COLO829 (cell line): Measurements from ENCODE around the gene SERTAD1.
A peak's percentile ranks its signal among the peaks of the same experiment; 100 is the strongest.

Source experiments
- DNase-seq: peaks from one replicate; pipeline ENCODE4 v3.0.0; 2012; ENCODE audit warnings: low spot score

SERTAD1 gene

GRCh38 chr19:40400559-40400958, 25.2 kb downstream of the SERTAD1 start:
- DNase-seq: no peak

DNA sequence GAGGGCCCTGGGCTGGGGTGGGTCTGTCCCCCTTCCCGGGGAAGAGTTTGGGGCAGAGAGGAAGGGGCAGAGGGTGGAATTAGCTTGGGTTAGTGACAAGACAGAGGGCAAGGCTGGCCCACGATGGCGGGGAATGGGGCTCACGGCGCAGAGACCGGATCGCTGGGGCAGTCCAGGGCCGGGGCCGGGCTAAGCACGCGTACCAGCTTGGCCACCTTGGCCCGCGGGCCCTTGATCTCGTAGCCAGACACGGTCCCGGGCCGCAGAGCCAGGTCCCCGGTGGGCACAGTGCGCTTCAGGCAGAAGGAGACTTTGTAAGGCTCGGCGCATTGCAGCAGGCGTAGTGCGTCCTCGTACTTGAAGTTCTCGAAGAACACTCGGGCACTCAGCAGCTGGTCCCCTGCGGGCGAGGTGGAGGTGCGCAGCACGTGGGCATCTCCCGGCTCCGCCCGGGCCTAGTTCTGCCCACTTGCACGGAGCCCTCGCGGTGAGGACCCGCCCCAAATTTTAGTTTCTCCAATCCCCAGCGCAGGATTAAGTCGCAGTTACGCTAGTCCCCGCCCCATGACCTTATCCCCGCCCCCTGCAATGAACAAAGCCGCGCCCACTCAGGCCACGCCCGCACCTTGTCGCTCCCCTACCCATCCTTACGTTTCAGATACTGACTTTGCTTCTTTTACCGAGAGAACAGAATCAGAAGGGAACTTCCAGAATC, 27.2 kb downstream of the SERTAD1 start:
- peak; percentile 70 for DNase-seq

DNA sequence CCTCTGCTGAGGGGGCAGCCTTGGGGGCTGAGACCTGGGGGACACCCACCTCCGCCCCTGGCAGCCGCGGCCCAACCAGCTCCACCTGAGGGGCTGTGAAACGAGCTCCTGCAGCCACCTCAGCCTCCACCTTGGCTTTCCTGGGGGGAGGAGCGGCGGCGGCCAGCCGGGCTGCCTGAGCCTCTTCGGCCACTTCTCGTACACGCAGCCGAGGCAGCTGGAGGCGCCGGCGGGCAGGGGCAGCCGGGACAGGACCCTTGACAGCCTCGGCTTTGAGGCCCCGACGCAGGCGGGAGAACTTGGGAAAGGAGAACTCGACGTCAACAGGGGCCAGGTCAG, 28.3 kb downstream of the SERTAD1 start:
- no peak for DNase-seq

DNA sequence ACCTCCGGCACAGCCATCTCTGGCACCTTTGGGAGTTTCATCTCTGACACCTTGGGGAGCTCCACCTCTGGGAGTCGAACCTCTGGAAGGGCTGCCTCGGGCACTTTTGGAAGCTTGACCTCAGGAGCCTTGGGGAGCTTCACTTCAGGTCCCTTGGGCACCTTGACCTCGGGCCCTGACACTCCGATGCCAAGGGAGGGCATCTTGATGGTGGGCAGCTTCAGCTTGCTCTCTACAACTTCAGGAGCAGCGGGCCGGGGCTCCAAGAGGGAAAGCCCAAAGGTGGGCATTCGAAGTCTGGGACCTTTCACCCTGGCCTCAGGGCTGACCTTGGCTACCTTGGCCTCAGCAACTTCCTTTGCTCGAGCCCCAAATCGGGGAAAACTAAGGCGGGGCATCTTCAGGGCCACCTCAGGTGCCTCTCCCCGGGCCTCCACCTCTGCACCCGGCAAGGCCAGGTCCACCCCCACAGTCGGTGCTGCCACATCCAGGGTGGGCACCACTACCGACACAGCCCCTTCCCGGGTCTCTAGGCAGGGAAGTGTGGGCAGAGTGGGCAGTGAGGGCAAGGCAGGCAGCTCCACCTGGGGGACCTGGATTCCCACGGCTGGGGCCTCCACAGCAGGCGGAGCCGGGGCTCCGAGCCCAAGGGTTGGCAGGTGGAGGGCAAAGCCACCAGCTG, 28.8 kb downstream of the SERTAD1 start:
- no peak for DNase-seq

- no peak for DNase-seq
These were observed 29.8 kb downstream of the SERTAD1 start for GRCh38 chr19:40395956-40396355.

GRCh38 chr19:40394816-40395210, 31.0 kb downstream of the SERTAD1 start:
- DNase-seq: no peak

DNA sequence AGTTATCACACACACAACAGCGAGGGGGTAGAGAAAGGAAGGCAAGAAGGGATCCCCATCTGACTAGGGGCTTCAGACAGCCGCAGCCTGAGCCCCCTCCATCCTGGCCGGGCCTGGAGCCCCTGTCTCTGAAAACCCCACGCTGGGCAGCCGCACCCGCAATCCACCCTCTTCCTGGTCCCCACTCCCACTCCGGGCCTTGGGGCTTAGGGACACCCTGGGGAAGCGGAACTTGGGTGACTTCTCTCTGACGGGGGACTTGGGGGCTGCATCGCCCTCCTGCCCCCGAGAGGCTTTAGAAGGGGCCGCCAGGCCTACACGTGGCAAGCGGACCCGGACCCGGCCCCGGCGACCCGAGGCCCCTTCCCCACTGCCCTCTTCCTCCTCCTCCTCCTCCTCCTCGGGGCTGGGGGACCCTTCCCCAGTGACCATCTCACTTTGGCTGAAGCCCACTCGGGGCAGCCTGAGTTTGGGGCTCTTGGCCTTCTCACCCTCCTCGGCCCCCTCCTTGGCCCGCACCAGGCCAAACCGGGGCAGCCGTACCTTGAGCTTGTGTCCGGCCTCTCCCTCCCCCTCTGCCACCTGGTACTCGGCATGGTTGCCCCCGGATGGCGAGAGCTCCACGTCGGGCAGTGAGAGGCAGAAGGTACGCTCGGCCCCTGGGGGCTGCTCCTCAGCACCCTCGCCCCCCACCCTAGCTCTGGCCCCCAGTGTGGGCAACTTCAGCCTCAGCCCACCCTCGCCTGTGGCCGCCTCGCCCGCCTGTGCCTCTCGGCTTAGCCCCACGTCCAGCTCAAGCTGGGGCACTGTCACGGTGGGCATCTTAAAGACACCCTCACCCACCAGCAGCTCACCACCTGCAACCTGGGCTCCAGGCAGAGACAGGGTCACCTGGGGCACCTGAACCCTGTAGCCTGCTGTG, 31.6 kb downstream of the SERTAD1 start:
- no peak for DNase-seq

DNA sequence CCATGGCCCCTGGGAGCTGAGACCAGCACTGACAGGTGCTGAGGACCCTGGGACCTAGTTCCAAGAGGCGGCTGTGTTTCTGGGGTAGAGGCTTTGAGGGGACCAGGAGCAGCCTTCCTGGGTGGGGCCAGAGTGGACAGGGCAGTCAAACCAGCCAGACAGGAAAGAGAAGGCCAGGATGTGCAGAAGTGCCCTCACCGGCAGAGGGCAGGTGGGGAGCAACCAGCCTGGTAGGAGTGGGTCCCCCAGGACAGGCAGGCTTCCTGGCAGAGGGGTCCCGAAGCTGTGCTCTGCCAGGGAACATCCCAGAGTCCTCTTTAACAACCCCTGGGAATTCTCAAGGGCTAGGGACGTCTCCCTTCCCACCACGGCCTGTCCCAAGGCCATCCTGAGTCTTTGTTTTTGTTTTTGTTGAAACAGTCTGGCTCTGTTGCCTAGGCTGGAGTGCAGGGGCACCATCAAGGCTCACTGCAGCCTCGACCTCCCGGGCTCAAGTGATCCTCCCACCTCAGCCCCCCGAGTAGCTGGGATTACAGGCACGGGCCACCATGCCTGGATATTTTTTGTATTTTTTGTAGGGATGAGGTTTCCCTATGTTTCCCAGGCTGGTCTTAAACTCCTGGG, 32.8 kb downstream of the SERTAD1 start:
- no peak for DNase-seq

- DNase-seq: no peak
These were observed 33.7 kb downstream of the SERTAD1 start for GRCh38 chr19:40392123-40392522.

GRCh38 chr19:40390084-40390742, 35.6 kb downstream of the SERTAD1 start, which contains the start of gene HIPK4:
Gene HIPK4, minus strand, starts transcription at chr19:40390181. Its CDS starts 279 bp downstream, at chr19:40389902.
- DNase-seq: no peak

DNA sequence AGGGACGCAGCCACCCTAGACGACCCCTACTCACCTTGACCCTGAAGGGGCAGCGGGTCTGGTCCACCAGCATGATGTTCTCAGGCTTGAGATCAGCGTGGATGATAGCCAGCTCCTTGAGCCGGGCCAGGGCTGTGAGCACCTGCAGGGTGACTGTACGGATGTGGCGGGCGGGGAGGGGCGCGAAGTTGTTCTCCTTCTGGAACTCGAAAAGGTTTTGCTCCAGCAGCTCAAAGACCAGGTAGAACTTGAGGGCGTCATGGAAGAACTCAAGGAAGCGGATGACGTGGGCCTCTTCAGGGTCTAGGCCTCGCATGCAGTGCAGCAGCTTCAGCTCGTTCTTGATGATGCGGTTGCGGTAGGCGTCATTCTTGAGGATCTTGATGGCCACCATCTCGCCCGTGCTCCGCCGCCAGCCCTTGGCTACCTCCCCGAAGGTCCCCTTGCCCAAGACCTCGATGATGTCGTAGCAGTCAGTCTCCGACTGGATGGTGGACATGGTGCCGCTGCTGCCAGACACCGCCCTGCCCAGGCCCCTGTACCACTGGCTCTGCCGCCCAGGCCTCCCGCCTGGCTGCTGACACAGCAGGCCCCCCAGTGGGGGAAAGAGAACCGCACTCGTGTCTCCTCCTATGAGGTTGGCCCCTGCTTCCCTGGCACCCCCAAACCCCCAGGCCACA, 36.2 kb downstream of the SERTAD1 start:
- no peak for DNase-seq

GRCh38 chr19:40388481-40388880, 37.3 kb downstream of the SERTAD1 start:
- DNase-seq: no peak

GRCh38 chr19:40387155-40387554, 38.6 kb downstream of the SERTAD1 start:
- no peak for DNase-seq

DNA sequence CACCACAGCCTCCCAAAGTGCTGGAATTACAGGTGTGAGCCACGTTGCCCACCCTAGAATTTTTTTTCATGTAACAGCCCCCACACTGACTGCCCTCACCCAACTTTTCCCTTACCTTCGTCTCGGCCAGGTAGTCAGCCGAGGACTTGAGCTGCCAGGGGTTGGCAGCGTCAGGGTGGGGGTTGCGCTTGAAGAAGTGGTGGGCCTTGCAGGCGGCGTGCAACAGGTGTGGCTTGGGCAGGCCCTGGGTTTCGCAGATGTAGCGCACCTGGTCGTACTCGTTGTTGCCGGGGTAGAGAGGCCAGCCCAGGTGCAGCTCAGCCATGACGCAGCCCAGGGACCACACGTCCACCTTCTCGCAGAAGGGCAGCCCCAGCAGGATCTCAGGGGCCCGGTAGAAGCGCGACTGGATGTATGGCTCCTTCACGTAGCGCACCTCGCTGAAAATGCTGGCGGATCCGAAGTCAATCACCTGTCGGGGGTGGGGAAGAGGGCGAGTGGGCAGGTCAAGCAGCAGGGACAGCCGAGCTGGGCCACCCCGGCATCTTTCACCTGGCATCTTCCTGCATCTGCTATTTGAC, 42.0 kb downstream of the SERTAD1 start:
- DNase-seq: no peak

- DNase-seq: no peak
These were observed 44.5 kb downstream of the SERTAD1 start for GRCh38 chr19:40381321-40381720.

GRCh38 chr19:40380199-40381037, 45.4 kb downstream of the SERTAD1 start:
- DNase-seq: no peak

- no peak for DNase-seq
These were observed 46.2 kb downstream of the SERTAD1 start for GRCh38 chr19:40379446-40380198.

GRCh38 chr19:40378509-40378908, 47.3 kb downstream of the SERTAD1 start:
- no peak for DNase-seq

DNA sequence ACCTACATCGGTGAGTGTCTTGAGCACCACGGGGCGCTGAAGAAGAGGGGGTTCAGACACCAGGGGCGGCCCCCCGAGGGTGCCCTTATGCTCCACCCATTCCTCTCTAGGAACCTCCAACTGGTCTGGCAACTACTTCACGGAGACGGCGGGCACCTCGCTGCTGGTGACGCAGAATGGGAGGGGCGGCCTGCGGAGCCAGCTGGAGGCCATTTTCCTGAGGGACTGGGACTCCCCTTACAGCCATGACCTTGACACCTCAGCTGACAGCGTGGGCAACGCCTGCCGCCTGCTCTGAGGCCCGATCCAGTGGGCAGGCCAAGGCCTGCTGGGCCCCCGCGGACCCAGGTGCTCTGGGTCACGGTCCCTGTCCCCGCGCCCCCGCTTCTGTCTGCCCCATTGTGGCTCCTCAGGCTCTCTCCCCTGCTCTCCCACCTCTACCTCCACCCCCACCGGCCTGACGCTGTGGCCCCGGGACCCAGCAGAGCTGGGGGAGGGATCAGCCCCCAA, 47.9 kb downstream of the SERTAD1 start:
- DNase-seq: no peak
